Eye (tissue), 1 donor: ENCODE results near the gene SLC2A13.
"Not testable (repeated sequence)": the region's sequence is repeated elsewhere in the genome, so short reads cannot be mapped to it uniquely, and the experiment has no call there.

ENCODE experiments used
- DNase-seq: peaks from one replicate; pipeline ENCODE4 v3.0.0-alpha.2; 2015

The SLC2A13 gene

DNA sequence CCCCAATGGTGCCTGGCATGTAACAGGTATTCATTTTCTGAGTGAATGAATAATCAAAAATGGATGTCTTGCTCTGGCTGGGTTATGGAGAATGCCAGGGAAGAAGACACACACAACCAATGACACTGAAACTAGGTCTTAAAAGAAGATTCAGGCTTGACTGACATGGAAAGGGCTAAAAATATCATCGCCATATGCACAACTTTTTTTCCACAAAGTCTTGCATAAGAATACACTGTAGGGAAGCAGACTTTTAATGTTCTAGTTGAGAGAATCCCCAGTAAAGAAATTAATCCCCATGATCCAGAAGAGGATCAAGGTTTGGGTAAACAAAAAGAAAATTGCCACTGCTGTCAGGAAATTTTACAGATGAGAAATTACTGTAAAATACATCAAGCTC is 116.4 kb downstream of the SLC2A13 start:
- DNase-seq, result no peak

- no peak for DNase-seq
Measured at GRCh38 chr12:39988574-39988973, 117.3 kb downstream of the SLC2A13 start.

- DNase-seq, result no peak
Measured at GRCh38 chr12:39986674-39987073, 119.2 kb downstream of the SLC2A13 start.

GRCh38 chr12:39984670-39985069 is 121.2 kb downstream of the SLC2A13 start:
- no peak for DNase-seq

DNA sequence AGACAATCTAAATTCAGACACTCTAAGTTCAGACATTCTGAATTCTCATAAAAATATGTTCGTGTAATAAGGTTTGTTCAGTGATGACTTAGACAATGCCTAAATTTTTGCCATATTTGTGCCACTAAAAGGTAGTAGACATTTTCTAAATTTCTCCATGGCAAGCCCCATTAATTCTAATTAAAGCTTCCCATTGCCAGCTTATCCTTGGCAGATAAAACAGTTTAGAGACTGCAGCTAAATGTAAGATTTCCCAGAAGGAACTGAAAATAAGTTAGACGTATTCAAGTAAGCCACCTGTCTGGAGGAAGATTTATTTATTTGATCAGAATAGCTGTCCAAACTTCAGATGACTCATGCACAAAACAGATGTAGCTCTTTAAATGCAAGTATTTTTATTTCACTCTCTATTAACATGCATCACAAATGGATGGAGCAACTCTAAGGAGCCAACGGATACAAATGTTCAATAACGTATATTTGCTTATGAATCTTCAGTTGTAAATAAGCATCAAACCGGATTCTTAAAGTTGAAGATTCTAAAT is 130.4 kb downstream of the SLC2A13 start:
- DNase-seq, result no peak

- no peak for DNase-seq
Measured at GRCh38 chr12:39972119-39972518, 133.8 kb downstream of the SLC2A13 start.

DNA sequence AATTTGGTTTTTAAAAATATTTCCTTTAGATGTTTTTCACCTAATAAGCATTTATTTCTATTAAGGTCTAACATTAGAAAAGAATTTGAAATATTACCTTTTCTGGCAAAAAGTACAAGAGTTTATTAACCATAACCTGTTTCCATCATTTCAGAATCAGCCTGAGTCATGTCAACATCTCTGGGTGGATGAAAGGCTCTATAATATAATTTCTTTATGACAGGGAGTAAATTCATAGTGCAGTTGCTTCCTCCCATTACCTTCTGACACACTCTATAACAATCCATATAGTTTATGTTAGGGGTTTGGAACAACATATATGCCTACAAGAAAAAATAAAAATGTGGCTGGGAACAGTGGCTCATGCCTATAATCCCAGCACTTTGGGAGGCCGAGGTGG is 134.5 kb downstream of the SLC2A13 start:
- no peak for DNase-seq

DNA sequence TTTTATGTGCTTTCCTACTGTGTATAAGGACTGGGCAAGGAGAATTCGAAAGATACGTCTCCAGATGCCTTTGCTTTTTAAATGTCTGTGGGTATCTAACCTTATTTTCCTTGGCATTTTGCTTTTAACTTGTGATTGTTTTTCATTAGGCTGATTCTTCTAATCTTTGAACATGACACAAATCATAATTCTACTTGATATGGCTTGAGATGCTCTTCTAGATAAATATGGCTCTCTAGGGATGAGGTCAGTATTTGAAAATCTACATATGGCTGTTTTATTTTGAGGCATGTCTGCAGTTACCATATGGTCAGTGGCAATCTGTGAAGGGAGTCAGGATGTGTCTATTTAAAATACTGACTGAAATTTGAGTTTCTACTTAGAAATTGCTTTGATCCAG is 139.2 kb downstream of the SLC2A13 start:
- DNase-seq, result no peak

DNA sequence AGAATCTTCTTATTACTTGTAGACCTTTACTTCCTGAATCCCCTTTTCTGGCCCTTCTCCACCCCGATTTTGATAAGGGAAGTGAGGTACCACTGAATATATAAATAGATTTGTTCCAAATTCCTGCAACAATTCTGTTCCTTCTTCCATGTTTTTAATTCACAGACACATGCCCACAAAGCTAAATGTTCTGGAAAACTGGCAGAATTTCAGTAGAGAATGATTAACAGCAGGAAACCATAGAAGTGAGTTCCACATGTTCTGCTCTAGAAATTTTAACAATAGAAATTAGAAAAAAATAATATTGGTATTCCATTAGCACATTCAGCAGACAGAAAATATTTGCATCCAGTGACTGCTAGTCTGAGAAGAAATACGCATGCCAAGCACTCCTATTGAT is 139.6 kb downstream of the SLC2A13 start:
- DNase-seq, result no peak

DNA sequence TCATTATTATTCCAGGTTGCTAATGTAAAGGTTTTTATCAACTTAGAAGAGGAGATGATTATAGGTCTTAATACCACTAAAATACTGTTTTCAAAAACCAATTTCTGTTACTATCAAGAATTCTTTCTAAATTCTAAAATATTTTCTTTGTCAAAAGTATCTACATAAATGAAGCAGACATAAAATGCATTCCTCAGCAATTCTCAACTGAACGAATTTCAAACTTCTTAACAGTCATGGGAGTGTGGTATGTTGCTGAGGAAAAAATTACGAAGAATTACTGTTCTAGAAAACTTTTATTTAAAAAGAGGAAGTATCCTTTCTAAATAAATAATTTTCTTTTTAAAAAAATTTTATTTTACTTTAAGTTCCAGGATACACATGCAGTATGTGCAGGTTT is 146.4 kb downstream of the SLC2A13 start:
- DNase-seq, result no peak

DNA sequence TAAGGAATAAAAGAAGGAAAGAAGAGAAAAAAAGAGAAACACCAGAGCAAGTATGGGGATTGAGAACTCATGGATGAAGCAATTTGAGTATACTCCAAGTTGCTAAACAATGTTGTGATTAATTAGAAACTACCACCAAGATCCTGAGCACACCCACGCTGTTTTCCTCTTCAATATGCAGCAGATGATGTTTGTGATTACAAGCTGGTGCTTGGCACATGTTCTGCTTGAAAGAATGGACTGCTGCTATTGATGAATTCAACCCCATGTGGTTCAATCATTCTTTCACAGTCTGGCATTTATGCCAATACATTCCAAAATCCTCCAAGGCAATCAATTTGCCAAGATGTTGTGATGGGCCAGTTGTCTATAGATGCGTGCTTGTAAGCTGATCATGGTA is 146.8 kb downstream of the SLC2A13 start:
- no peak for DNase-seq

DNA sequence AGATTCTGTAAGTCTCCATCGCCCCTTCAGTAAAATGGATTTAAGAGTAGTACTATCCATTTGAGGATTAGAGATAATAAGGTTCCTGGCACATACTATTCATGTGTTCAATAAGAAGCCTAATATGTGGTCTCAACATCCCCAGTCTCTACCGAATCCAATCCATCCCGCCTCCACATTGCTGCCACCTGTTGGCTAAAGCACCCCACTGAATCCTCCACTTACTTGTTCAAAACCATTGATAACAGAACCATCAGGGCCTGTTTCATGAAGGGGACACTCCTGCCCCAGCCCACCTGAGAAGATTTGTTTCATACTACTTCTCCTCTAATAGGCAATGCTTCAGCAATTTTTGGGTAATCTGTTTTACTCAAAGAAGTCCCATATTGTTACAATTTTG is 147.5 kb downstream of the SLC2A13 start:
- DNase-seq, result no peak

DNA sequence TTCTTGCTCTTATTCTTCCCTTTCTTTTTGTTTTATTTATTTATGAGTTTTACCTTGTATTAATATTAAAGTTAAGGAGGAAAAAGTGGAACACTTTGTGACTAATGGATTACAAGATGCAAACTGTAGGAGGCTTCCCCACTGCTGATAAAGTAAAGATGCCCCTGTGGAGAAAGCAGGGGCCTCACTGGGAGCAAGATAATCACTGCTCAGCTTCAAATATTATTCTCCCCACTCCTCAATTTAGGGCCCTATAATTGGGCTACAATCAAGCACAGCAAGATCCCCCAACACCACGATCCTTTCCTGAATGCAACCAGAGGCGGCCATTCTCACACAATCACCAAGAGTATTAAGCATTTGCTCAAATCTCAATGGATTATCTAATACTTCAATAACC is 149.2 kb downstream of the SLC2A13 start:
- DNase-seq, result no peak

- no peak for DNase-seq
Measured at GRCh38 chr12:39946361-39947280, 159.3 kb downstream of the SLC2A13 start.

DNA sequence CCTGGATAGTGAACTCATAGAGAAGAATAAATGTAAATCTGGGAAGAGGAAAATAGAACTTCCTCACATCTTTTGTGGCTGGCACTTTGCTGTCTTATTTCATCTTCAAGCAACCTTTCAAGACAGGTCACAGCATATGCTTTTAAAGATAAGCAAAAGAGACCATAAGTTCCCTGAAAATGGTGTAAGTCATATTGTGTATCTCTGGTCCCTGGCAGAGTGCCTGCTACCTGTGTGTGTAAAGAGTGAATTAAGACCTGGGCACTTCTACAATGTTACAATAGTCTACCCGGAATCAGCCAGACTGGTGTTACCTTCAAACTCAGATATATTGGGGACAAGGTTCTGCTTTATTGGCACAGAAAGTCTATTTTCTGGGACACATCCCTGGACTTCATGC is 168.8 kb downstream of the SLC2A13 start:
- DNase-seq, result no peak

DNA sequence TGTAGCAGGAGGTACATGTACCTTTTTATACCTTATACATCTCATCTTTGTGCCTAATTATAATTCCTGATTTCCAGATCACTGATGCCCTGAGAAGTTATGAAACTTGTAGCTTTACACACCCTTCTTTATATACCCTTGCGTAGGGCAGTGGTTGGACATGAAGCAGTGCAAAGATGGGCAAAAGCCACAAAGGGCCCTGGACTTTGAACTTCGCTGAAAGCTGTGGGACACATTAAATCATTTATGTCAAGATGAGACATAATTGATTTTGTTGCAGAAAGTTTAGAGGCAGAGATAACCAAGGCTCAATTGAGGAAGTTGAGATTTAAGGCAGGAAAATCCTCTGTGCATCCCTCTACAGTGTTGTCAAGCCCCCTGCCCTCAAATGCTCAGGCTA is 170.0 kb downstream of the SLC2A13 start:
- no peak for DNase-seq

DNA sequence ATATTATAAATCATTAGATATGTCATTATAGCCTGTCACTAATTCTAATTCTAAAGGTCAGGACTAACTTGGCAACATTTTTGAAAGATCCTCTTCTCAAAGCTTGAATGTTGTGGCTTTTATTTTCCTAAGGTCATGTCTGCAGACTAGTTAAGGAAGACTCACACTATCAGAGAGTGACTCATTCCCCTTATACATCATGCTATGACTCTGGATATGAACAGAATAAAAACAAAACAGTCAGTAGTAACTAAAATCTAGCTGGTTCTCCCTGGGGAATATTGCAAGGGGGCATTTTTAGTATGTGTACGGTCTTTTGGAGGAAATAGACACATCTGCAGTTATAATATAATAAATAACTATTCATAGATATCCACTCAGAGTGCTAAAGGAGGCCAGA is 170.6 kb downstream of the SLC2A13 start:
- DNase-seq, result no peak

GRCh38 chr12:39931857-39932256 is 174.0 kb downstream of the SLC2A13 start:
- DNase-seq, result no peak

- no peak for DNase-seq
Measured at GRCh38 chr12:39931231-39931630, 174.7 kb downstream of the SLC2A13 start.

- DNase-seq, result no peak
Measured at GRCh38 chr12:39930101-39930500, 175.8 kb downstream of the SLC2A13 start.

DNA sequence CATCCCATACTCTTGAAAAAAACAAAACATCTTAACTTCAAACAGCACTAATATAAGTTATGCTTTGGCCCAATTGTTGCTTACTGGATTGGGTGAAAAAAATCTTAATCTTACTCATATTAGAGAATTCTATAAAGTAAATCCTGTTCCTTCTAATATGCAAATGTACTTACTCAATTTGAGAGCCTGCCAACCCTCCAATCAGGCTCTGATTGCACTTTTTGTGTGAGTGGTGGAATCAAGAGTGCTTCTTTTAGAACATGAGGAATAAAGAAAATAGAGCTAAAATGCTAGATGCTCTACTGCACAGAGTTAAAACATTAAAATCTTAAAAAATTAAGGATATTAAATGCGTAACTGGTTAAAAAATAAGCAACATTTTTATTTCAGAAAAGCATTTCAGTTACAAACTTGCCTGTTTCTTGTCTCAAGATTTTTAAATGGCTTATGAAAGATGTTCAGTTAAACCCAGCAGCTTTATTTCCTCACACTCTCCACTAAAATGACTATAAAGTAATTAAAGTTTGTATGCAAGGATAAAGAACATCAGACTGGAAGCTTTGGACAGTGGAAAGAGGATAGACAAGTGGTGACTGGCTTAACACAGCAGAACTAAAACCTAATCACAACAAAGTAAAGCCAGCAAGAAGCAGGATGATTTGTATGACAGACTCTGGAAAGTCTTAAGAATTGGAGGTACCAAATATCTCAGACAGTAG is 177.5 kb downstream of the SLC2A13 start:
- DNase-seq, result no peak

GRCh38 chr12:39923364-39923763 is 182.5 kb downstream of the SLC2A13 start:
- no peak for DNase-seq

DNA sequence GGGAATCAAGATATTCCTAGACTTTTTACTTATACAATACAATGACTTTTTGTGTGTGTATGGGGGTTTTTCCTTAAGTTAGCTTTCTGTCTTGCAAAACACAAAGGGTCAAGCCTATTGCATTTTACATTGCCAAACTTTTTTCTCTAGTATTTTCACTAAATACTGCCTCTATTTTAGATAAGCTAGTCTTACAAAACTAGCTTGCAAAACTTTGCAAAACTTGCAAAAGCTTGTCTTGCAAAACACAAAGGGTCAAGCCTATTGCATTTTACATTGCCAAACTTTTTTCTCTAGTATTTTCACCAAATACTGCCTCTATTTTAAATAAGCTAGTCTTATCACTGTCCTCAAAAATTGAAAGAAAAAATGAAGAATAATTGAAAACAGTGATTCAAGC is 183.3 kb downstream of the SLC2A13 start:
- DNase-seq, result not testable (repeated sequence)

DNA sequence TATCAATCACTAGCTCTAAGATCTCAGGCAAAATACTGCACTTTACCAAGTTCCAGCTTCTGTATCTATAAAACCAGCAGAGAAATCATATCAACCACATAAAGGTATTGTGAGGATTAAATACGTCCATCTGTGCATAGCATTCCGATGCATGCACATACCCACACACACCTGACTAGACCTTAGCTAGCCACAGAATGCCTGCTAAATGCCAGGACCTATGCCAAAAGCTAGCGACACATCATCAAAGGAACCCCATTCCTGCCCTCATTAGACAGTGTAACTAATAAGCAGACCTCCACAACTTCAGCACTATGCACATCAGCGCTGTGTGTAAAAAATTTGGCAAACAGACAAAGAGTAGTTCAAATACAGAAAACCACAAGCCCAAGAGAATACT is 185.2 kb downstream of the SLC2A13 start:
- DNase-seq, result no peak
